WTC11 (cell line): ENCODE data around the gene RPL37A.

ENCODE experiments used
- CTCF ChIP-seq: fragments of 200-600 bp; IDR thresholded peaks from 2 replicates; pipeline ENCODE4 v1.8.0; 2022; ENCODE audit warnings: antibody characterized with exemption
- FOXJ3 ChIP-seq: sonication (generic); formaldehyde crosslinking; IDR thresholded peaks from 2 replicates; pipeline ENCODE4 v1.9.0; 2021; ENCODE audit warnings: missing genetic modification reagents, mild to moderate bottlenecking, borderline replicate concordance
- PRDM15 ChIP-seq: sonication (generic); formaldehyde crosslinking; IDR thresholded peaks from 2 replicates; pipeline ENCODE4 v1.8.0; 2022; ENCODE audit warnings: missing genetic modification reagents
- PREB ChIP-seq: sonication (generic); formaldehyde crosslinking; IDR thresholded peaks from 2 replicates; pipeline ENCODE4 v1.8.1; 2022; ENCODE audit warnings: mild to moderate bottlenecking, missing genetic modification reagents, moderate library complexity, borderline replicate concordance
- ZNF263 ChIP-seq: sonication (generic); formaldehyde crosslinking; IDR thresholded peaks from 2 replicates; pipeline ENCODE4 v1.8.1; 2022; ENCODE audit warnings: low read depth, mild to moderate bottlenecking, moderate library complexity, missing genetic modification reagents

GRCh38 chr2:216502381-216503158, 3.9 kb downstream of the RPL37A start:
- TF ChIP-seq CTCF (no peak), FOXJ3 (CRISPR knock-in tag) (no peak), PREB (CRISPR knock-in tag) (no peak), ZNF263 (CRISPR knock-in tag) (no peak), PRDM15 (no peak)
